ENCODE results near the gene ZNF384.
"Not testable (repeated sequence)": the region's sequence is repeated elsewhere in the genome, so short reads cannot be mapped to it uniquely, and the experiment has no call there.

ZNF384 gene

DNA sequence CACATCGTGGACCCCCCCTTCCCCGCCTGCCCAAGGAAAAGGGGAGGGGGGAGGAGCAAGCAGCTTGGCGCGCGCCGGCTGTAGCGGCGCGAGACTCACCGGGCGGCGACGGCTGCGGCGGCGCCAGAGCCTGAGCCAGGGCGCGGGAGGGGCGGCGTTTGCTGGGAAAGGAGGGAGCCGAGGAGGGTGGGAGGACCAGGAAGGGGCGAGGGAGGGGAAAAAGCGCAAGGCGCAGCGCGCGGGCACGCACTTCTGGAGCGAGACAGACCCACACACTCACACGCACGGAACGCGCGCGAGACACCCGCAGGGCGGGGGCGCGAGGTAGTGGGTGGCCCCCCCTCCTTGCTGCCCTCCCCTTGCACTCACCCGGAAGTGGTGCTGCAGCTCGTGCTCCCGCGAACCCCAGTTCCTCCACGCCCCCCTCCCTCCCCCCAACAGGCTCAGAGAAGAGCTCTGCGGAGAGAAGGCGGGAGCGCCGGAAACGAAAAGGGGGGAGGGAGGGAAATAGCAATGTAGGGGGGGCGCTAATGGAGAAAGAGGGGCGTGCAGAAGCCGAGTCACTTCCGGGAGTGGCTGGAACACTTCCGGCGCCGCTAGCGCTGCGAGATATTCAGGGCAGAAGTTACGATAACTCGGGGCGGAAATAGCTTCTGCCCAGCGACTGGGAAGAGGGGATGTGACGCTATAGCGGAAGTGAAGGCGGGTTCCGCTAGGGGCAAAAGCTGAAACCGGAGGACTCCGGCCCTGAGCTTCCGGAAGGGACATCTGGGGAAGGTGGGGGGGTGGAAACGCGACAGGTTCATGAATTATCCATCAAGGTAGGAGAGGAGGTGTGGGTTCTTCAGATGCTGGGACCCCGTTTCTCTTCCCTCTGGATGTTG is at the start of gene ZNF384:
Gene ZNF384, minus strand, starts transcription at position 377 of the 884 bp plus-strand sequence. CDS start 9,855 bp downstream, outside the sequence.
- peak; percentile 32 for TF ChIP-seq POLR2A (IDR thresholded peaks at IDR 0.05; ENCODE audit: low read depth, low read length)
- peak; percentile 93 for DNase-seq (ENCODE audit: insufficient read length, low spot score)
- FAIRE-seq: peak; percentile 89

DNA sequence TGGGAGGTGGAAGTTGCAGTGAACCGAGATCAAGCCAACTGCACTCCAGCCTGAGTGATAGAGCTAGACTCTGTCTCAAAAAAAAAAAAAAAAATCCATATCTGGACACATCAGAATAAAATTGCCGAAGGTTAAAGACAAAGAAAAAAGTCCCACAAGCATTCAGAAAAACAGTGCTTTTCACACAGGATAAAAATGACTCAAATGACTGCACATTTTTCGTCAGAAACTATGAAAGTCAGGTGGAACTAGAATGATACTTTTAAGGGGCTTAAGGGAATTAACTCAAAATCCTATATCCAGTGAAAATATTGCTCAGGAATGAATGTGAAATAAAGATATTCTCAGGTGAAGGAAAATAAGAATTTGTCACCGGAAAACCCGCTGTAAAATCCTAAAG is 47.6 kb upstream of the ZNF384 start:
- FAIRE-seq (no peak), DNase-seq (ENCODE audit: insufficient read length, low spot score) (no peak)
- no peak for TF ChIP-seq POLR2A (IDR thresholded peaks at IDR 0.05; ENCODE audit: low read depth, low read length)

GRCh38 chr12:6735448-6736191 is 46.4 kb upstream of the ZNF384 start:
- no peak for TF ChIP-seq POLR2A (IDR thresholded peaks at IDR 0.05; ENCODE audit: low read depth, low read length)
- FAIRE-seq (peak; percentile 33), DNase-seq (ENCODE audit: insufficient read length, low spot score) (peak; percentile 39)

- TF ChIP-seq POLR2A (IDR thresholded peaks at IDR 0.05; ENCODE audit: low read depth, low read length): no peak
- DNase-seq (ENCODE audit: insufficient read length, low spot score) (no peak), FAIRE-seq (no peak)
Measured at GRCh38 chr12:6734506-6735387, 45.6 kb upstream of the ZNF384 start.

GRCh38 chr12:6730169-6730568 is 41.0 kb upstream of the ZNF384 start:
- DNase-seq (ENCODE audit: insufficient read length, low spot score) (no peak), FAIRE-seq (no peak)
- TF ChIP-seq POLR2A (IDR thresholded peaks at IDR 0.05; ENCODE audit: low read depth, low read length): no peak

DNA sequence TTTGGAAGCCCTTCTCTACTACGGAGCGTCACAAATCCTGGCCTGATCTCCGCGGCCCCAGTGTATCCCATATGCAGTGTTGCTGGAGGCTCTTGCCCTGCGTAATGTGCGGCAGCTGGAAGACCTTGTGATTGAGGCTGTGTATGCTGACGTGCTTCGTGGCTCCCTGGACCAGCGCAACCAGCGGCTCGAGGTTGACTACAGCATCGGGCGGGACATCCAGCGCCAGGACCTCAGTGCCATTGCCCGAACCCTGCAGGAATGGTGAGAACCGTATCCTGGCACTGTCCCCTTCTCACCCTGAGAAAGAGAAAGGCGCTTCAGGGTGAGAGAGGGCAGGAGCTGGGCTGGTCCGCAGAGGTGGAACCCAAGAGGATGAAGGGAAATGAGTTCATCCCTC is 40.0 kb upstream of the ZNF384 start:
- FAIRE-seq (no peak), DNase-seq (ENCODE audit: insufficient read length, low spot score) (no peak)
- TF ChIP-seq POLR2A (IDR thresholded peaks at IDR 0.05; ENCODE audit: low read depth, low read length): no peak

DNA sequence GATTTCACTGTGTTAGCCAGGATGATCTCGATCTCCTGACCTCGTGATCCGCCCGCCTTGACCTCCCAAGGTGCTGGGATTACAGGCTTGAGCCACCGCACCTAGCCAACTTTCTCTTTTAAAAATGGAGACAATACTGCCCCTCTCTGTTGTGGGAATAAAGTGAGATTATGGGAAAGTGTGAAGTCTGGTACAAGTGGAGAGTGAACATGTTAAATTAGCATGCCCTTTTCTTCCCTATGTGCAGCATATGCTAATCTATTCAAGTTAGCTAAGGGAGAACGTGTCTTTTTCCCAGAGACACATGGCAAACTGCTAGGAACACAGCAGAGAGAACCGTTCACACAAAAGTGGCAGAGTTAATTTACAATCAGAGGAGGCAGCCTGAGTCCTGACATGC is 36.2 kb upstream of the ZNF384 start:
- no peak for TF ChIP-seq POLR2A (IDR thresholded peaks at IDR 0.05; ENCODE audit: low read depth, low read length)
- no peak for DNase-seq (ENCODE audit: insufficient read length, low spot score)
- FAIRE-seq: no peak

DNA sequence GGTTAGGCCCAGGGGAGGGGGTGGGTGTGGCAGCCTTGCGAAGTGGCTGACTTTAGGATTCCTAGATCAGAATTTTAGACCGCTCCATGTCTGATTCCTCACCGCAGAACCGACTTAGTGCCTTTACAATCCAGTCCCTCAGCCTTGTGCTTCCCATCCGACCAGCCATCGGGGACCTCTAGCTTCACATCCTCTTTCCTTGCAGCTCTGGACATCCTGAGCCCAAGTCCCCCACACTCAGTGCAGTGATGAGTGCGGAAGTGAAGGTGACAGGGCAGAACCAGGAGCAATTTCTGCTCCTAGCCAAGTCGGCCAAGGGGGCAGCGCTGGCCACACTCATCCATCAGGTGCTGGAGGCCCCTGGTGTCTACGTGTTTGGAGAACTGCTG is 35.2 kb upstream of the ZNF384 start:
- no peak for FAIRE-seq

GRCh38 chr12:6723607-6724408 is 34.6 kb upstream of the ZNF384 start, which contains the start of gene COPS7A:
Gene COPS7A, plus strand, starts transcription at chr12:6724046. Its CDS starts 611 bp downstream, at chr12:6724657.
- TF ChIP-seq POLR2A (IDR thresholded peaks at IDR 0.05; ENCODE audit: low read depth, low read length): peak; percentile 81
- FAIRE-seq: peak; percentile 61
- DNase-seq (ENCODE audit: insufficient read length, low spot score): peak; percentile 91

More for the DNA sequence above, 35.2 kb upstream of the ZNF384 start:
- TF ChIP-seq POLR2A (IDR thresholded peaks at IDR 0.05; ENCODE audit: low read depth, low read length): no peak
- no peak for DNase-seq (ENCODE audit: insufficient read length, low spot score)

- DNase-seq (ENCODE audit: insufficient read length, low spot score) (no peak), FAIRE-seq (no peak)
- TF ChIP-seq POLR2A (IDR thresholded peaks at IDR 0.05; ENCODE audit: low read depth, low read length): no peak
Measured at GRCh38 chr12:6722863-6723262, 33.7 kb upstream of the ZNF384 start.

DNA sequence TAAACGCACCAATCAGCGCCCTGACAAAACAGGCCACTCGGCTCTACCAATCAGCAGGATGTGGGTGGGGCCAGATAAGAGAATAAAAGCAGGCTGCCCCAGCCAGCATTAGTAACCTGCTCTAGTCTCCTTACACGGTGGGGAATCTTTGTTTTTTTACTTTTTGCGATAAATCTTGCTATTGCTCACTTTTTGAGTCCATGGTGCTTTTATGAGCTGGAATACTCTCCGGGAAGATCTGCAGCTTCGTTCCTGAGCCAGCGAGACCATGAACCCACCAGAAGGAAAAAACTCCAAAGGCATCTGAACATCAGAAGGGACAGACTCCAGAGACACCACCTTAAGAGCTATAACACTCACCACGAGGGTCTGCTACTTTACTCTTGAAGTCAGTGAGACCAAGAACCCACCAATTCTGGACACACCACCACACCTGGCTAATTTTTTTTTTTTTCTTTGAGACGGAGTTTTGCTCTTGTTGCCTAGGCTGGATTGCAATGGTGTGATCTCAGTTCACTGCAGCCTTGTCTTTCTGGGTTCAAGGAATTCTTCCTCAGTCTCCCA is 27.8 kb upstream of the ZNF384 start:
- no peak for TF ChIP-seq POLR2A (IDR thresholded peaks at IDR 0.05; ENCODE audit: low read depth, low read length)
- FAIRE-seq (no peak), DNase-seq (ENCODE audit: insufficient read length, low spot score) (no peak)

- FAIRE-seq; DNase-seq (ENCODE audit: insufficient read length, low spot score): not testable (repeated sequence)
Measured at GRCh38 chr12:6716031-6716873, 27.1 kb upstream of the ZNF384 start.
